Measurements from ENCODE around the gene EFEMP2.
A peak's percentile ranks its signal among the peaks of the same experiment; 100 is the strongest.
"Not testable (repeated sequence)": the region's sequence is repeated elsewhere in the genome, so short reads cannot be mapped to it uniquely, and the experiment has no call there.

The EFEMP2 gene

GRCh38 chr11:65856689-65857499 lies 15.7 kb downstream of the EFEMP2 start:
- peak; percentile 49 to 77 for DNase-seq (ENCODE audit: extremely low read depth in 1 of 2, low read depth in 1 of 2)

- no peak for DNase-seq (ENCODE audit: extremely low read depth in 1 of 2, low read depth in 1 of 2)
These were observed 16.7 kb downstream of the EFEMP2 start for GRCh38 chr11:65855927-65856363.

GRCh38 chr11:65854852-65855837 lies 17.5 kb downstream of the EFEMP2 start:
- DNase-seq (ENCODE audit: extremely low read depth in 1 of 2, low read depth in 1 of 2) = no peak

- no peak for DNase-seq (ENCODE audit: extremely low read depth in 1 of 2, low read depth in 1 of 2)
These were observed 18.4 kb downstream of the EFEMP2 start for GRCh38 chr11:65854161-65854592.

GRCh38 chr11:65853246-65853979 lies 19.2 kb downstream of the EFEMP2 start:
- no peak for DNase-seq (ENCODE audit: extremely low read depth in 1 of 2, low read depth in 1 of 2)

- no peak for DNase-seq (ENCODE audit: extremely low read depth in 1 of 2, low read depth in 1 of 2)
These were observed 19.9 kb downstream of the EFEMP2 start for GRCh38 chr11:65852508-65853245.

- no peak for DNase-seq (ENCODE audit: extremely low read depth in 1 of 2, low read depth in 1 of 2)
These were observed 20.6 kb downstream of the EFEMP2 start for GRCh38 chr11:65851811-65852507.

GRCh38 chr11:65851083-65851579 lies 21.5 kb downstream of the EFEMP2 start:
- no peak for DNase-seq (ENCODE audit: extremely low read depth in 1 of 2, low read depth in 1 of 2)

GRCh38 chr11:65850217-65851082 lies 22.1 kb downstream of the EFEMP2 start:
- DNase-seq (ENCODE audit: extremely low read depth in 1 of 2, low read depth in 1 of 2) = no peak

GRCh38 chr11:65849771-65850216 lies 22.8 kb downstream of the EFEMP2 start:
- DNase-seq (ENCODE audit: extremely low read depth in 1 of 2, low read depth in 1 of 2) = no peak

- DNase-seq (ENCODE audit: extremely low read depth in 1 of 2, low read depth in 1 of 2) = no peak
These were observed 23.2 kb downstream of the EFEMP2 start for GRCh38 chr11:65849366-65849765.

GRCh38 chr11:65848693-65849092 lies 23.9 kb downstream of the EFEMP2 start:
- DNase-seq (ENCODE audit: extremely low read depth in 1 of 2, low read depth in 1 of 2) = not testable (repeated sequence)

GRCh38 chr11:65847746-65848145 lies 24.9 kb downstream of the EFEMP2 start:
- no peak for DNase-seq (ENCODE audit: extremely low read depth in 1 of 2, low read depth in 1 of 2)

GRCh38 chr11:65844231-65844872 lies 28.2 kb downstream of the EFEMP2 start:
- DNase-seq (ENCODE audit: extremely low read depth in 1 of 2, low read depth in 1 of 2) = no peak

- DNase-seq (ENCODE audit: extremely low read depth in 1 of 2, low read depth in 1 of 2) = no peak
These were observed 28.8 kb downstream of the EFEMP2 start for GRCh38 chr11:65843811-65844210.

- DNase-seq (ENCODE audit: extremely low read depth in 1 of 2, low read depth in 1 of 2) = no peak
These were observed 30.5 kb downstream of the EFEMP2 start for GRCh38 chr11:65842144-65842543.

GRCh38 chr11:65834202-65834601 lies 38.4 kb downstream of the EFEMP2 start:
- no peak for DNase-seq (ENCODE audit: extremely low read depth in 1 of 2, low read depth in 1 of 2)

All from activated CD8-positive, alpha-beta memory T cell treated with anti-CD3 and anti-CD28 coated beads for 1 hour (primary cell).